ENCODE measurements around the gene GGA3. TPM values are rescaled to one million over a fixed set of nuclear protein-coding genes. Genes with fewer than 3 reads are reported as not detected.

GGA3 gene, protein sequence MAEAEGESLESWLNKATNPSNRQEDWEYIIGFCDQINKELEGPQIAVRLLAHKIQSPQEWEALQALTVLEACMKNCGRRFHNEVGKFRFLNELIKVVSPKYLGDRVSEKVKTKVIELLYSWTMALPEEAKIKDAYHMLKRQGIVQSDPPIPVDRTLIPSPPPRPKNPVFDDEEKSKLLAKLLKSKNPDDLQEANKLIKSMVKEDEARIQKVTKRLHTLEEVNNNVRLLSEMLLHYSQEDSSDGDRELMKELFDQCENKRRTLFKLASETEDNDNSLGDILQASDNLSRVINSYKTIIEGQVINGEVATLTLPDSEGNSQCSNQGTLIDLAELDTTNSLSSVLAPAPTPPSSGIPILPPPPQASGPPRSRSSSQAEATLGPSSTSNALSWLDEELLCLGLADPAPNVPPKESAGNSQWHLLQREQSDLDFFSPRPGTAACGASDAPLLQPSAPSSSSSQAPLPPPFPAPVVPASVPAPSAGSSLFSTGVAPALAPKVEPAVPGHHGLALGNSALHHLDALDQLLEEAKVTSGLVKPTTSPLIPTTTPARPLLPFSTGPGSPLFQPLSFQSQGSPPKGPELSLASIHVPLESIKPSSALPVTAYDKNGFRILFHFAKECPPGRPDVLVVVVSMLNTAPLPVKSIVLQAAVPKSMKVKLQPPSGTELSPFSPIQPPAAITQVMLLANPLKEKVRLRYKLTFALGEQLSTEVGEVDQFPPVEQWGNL
- 84.6 TPM for total RNA-seq

DNA sequence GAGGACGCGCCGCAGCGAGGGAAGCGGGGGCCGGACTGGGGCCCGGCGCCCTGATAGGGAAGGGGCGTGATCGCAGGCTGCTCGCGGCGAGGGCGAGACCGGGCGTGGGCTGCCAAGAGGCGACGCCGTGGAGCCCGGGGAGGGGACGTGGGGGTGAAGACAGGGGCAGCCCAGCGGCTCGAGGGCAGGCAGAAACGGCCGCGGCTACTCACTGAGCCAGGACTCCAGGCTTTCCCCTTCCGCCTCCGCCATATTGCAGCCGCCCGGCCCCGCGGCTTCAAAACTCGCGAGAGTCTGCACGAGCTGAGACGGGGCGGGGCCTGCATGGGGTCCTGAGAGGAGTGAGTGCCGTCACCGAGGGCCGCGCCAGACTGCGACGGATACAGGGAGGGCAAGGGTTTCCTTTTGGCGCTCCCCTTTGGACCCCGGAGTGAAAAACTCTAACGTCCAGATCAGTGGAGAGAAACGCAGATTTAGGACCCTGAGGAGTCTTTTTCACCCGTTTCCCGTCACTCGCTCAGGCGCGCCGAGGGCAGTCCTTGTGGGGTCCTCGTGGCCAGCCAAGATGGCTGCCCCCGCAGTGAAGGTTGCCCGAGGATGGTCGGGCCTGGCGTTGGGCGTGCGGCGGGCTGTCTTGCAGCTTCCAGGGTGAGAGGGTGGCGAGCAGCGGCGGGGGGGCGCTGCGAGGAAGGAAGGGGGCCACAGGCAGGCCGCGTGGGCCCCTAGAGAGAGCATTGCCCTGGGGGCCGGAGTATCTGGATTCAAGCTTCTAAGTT, at the start of gene GGA3, which contains the start of gene MRPS7:
GGA3 (minus strand) TSS at position 271 of the 776 bp plus-strand sequence; CDS start at position 252, 19 bp downstream.
MRPS7 (plus strand) TSS at position 544 of the 776 bp plus-strand sequence; CDS start at position 566, 22 bp downstream.
- Histone ChIP-seq H3K36me3 (peaks cover 18 to 31% of the 10 kb centered on the region in 2 donors), H3K27me3 (no peaks in the 10 kb centered on the region), H3K4me3 (peak within 1 kb of the TSS; percentile 88 to 97), H3K4me1 (peaks cover 3 to 26% of the 10 kb centered on the region in 2 donors), H3K27ac (peak within 1 kb of the TSS; percentile 86 to 93), H3K9me3 (no peaks in the 10 kb centered on the region)
- intact Hi-C loops (cut with DNase I): loop anchor here (5.0 kb wide), 1 partner anchor 54 kb away; the partner anchor contains the start of gene NUP85
- peak; percentile 76 to 98 for DNase-seq (ENCODE audit: low spot score in 2 of 2)
- TF ChIP-seq, protein P1, sequence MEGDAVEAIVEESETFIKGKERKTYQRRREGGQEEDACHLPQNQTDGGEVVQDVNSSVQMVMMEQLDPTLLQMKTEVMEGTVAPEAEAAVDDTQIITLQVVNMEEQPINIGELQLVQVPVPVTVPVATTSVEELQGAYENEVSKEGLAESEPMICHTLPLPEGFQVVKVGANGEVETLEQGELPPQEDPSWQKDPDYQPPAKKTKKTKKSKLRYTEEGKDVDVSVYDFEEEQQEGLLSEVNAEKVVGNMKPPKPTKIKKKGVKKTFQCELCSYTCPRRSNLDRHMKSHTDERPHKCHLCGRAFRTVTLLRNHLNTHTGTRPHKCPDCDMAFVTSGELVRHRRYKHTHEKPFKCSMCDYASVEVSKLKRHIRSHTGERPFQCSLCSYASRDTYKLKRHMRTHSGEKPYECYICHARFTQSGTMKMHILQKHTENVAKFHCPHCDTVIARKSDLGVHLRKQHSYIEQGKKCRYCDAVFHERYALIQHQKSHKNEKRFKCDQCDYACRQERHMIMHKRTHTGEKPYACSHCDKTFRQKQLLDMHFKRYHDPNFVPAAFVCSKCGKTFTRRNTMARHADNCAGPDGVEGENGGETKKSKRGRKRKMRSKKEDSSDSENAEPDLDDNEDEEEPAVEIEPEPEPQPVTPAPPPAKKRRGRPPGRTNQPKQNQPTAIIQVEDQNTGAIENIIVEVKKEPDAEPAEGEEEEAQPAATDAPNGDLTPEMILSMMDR (IDR thresholded peaks at IDR 0.05): peak in 1 of 3 experiments; percentile 3

DNA sequence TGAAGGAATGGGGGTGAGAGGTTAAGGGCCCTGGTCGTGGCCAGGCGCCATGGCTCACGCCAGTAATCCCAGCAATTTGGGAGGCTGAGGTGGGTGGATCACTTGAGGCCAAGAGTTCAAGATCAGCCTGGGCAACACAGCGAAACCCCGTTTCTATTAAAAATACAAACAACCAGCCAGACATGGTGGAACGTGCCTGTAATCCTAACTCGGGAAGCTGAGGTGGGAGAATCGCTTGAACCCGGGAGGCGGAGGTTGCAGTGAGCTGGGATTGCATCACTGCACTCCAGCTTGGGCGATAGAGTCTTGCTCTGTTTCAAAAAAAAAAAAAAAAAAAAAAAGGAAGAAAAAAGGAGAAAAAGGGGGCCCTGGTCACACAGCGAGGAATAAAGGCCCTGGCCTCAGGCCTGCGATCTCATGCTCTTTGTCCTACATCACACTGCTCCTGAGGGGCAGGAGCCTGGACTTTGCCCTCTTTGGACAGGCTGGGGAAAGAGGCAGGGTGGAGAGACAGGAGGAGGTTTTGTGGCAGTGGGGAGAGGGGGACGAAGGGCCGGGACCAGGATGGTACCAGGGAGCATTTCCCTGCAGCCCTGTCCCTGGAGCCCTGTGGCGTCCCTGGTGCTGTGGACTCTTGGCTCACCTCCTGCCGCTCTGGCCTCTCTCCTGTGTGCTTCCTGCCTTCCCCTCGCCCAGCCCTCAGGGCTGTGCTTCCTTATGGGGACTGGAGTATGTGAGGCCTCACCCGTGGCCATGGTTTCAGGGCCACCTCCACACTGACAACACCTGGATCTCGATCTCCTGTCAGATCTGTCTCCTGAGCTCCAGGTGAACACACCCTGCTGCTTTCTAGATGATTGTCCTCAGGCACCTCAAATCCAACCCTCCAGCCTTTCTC, 47.6 kb upstream of the GGA3 start:
- peak overlapping the region; percentile 6 to 30 for H3K27ac ChIP-seq
- intact Hi-C loops (cut with DNase I): no loop called here
- TF ChIP-seq, protein P1 (IDR thresholded peaks at IDR 0.05): no peak

DNA sequence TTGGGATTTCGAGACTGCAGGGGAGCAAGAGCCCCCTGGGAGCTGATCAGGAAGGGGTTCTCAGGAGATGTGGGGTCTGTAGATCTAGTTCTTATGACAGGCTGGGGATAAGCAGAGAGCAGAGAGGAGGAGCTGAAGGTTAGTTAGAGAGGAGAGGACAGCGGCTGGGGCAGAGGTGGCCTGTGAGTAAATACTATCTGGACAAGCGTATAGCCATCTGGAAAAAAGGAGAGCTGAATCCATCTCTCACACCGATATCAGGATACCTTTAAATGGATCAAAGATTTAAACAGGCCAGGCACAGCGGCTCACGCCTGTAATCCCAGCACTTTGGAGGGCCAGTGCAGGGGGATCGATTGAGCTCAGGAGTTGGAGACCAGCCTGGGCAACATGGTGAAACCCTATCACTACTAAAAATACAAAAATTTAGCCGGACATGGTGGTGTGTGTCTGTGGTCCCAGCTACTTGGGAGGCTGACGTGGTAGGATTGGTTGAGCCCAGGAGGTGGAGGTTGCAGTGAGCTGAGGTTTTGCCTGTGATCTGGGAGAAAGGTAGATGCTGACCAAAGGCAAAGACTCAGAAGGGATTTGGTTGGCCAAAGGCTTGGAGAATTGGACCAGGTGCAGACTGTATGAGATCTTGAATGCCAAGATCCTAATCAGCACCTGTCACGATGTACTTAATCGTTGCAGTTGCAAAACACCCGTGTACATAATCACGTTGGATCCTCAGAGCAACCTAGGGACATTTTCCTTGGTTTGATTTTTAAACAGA, 46.7 kb upstream of the GGA3 start:
- Histone ChIP-seq H3K4me3 (no peak overlapping the region), H3K4me1 (no peaks in the 10 kb centered on the region), H3K27ac (no peak overlapping the region), H3K27me3 (no peaks in the 10 kb centered on the region), H3K36me3 (no peaks in the 10 kb centered on the region), H3K9me3 (no peaks in the 10 kb centered on the region)
- no peak for DNase-seq (ENCODE audit: low spot score in 2 of 2)
- TF ChIP-seq, protein P1 (IDR thresholded peaks at IDR 0.05): no peak
- intact Hi-C loops (cut with DNase I): no loop called here

More for the DNA sequence above, 47.6 kb upstream of the GGA3 start:
- Histone ChIP-seq H3K9me3 (no peaks in the 10 kb centered on the region), H3K27me3 (no peaks in the 10 kb centered on the region), H3K4me3 (no peak overlapping the region), H3K4me1 (no peaks in the 10 kb centered on the region), H3K36me3 (no peaks in the 10 kb centered on the region)
- DNase-seq (ENCODE audit: low spot score in 2 of 2): no peak

DNA sequence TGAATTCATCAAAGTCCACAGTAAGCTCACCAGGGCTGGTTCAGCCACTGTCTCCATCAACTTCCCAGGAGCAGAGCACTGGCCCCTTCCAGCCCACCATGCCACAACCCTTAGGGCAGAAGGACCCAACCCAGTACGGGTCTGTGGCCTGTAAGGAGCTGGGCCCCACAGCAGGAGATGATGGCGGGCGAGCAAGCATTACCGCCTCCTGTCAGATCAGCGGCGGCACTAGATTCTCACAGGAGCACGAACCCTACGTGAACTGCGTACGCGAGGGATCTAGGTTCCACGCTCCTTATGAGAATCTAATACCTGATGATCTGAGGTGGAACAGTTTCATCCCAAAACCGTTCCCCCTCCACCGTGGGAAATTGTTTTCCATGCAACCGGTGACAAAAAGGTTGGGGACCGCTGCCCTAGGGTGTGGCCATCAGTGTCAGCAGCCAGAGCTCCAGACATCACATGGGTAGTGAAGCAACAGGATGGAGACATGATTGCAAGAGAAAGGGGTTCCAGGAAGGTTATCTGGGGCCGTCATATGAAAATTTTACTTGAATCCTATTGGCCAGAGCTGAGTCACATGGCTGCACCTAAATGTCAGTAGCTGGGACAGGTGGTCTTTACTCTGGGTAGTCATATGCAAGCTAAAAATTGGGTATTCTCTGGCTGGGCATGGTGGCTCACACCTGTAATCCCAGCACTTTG, 40.2 kb upstream of the GGA3 start:
- TF ChIP-seq, protein P1 (IDR thresholded peaks at IDR 0.05): no peak
- Histone ChIP-seq H3K4me1 (no peaks in the 10 kb centered on the region), H3K4me3 (no peak overlapping the region), H3K27ac (no peak overlapping the region), H3K9me3 (no peaks in the 10 kb centered on the region), H3K27me3 (no peaks in the 10 kb centered on the region), H3K36me3 (no peaks in the 10 kb centered on the region)
- no peak for DNase-seq (ENCODE audit: low spot score in 2 of 2)
- intact Hi-C loops (cut with DNase I): no loop called here
